ENCODE data around the gene LLGL1. TPM values are rescaled to one million over a fixed set of nuclear protein-coding genes. Genes with fewer than 3 reads are reported as not detected.

The LLGL1 gene
- total and polyA plus RNA-seq, 2 donors (not counting 3 experiments of a cell fraction or from before 2014, with no cell fraction given): 34.9 to 47.1 TPM

- FAIRE-seq (no peak), DNase-seq (ENCODE audit: low read depth, low spot score) (no peak)
- BruUV-seq (replicated peaks): no TSS peak
- H4K20me1 ChIP-seq (replicated peaks; ENCODE audit: control insufficient read depth, extremely low read depth, insufficient read depth, low read length): no peaks in the 10 kb centered on the region
- H3K4me2 ChIP-seq (ENCODE audit: insufficient read depth, low read length): no peak overlapping the region
- no peaks in the 10 kb centered on the region for H3K9me3 ChIP-seq (replicated peaks; ENCODE audit: control insufficient read depth, insufficient read depth, low read length)
- H2AFZ ChIP-seq (ENCODE audit: low read depth, low read length): no peak overlapping the region
- peaks cover 23% of the 10 kb centered on the region for H3K79me2 ChIP-seq (ENCODE audit: control insufficient read depth, insufficient read depth, low read length)
- H3K9ac ChIP-seq (replicated peaks; ENCODE audit: extremely low read depth, insufficient read depth, low read length): no peak overlapping the region
- POLR2A ChIA-PET: no interaction called here
- dilution Hi-C loops (cut with MboI; ENCODE audit: extremely low pct_ligation_motif_present, low sequenced_read_pairs) (no loop called here), intact Hi-C loops (cut with micrococcal nuclease) (no loop called here)
- TF ChIP-seq FOS (IDR thresholded peaks at IDR 0.05; ENCODE audit: borderline replicate concordance, insufficient read depth, low read length): no peak
- no peak overlapping the region for H3K27ac ChIP-seq (ENCODE audit: insufficient read depth, low read depth, low read length)
- no peaks in the 10 kb centered on the region for H3K9me1 ChIP-seq (replicated peaks; ENCODE audit: control insufficient read depth, extremely low read depth, insufficient read depth, low read length)
- no peaks in the 10 kb centered on the region for H3K27me3 ChIP-seq (ENCODE audit: control insufficient read depth in 2 of 2, insufficient read depth in 2 of 2, low read length in 2 of 2)
- peaks cover 12% of the 10 kb centered on the region for H3K4me1 ChIP-seq (ENCODE audit: control insufficient read depth, extremely low read depth, insufficient read depth, low read length)
- no peak overlapping the region for H3K4me3 ChIP-seq (replicated peaks in 1 of 3; ENCODE audit: insufficient read depth in 1 of 3, low read depth in 1 of 3, low read length in 3 of 3)
- CTCF ChIA-PET: interaction anchor here (0.6 to 2.5 kb wide), 2 partner anchors 8 to 39 kb away, joined by 3 to 12 read pairs; no protein-coding TSS in a partner anchor
- peaks cover 4 to 48% of the 10 kb centered on the region in 2 experiments for H3K36me3 ChIP-seq (ENCODE audit: control insufficient read depth in 2 of 2, extremely low read depth in 1 of 2, insufficient read depth in 2 of 2, low read length in 2 of 2)
Measured at GRCh38 chr17:18256351-18256750, 30.9 kb downstream of the LLGL1 start.

DNA sequence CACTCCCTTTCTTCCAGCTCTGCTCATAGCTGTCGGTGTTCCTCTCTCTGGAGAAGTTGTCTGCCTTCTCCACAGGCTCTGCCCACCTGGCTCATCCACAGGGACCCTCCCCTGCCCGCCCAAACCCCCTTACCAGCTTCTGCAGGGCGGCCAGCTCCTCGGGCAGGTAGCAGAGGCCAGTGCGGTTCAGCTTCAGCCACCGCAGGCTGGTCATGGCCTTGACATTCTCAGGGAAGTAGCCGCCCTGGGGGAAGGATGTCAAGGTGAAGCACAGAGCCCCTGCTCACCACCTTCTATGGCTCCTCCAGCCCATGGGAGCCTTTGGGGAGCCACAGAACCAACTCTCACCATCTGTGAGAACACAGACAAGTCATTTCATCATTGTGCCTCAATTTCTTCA lies 31.3 kb downstream of the LLGL1 start:
- no TSS peak for BruUV-seq (replicated peaks)
- Histone ChIP-seq H3K4me3 (replicated peaks in 1 of 3; ENCODE audit: insufficient read depth in 1 of 3, low read depth in 1 of 3, low read length in 3 of 3) (no peak overlapping the region), H3K36me3 (ENCODE audit: control insufficient read depth in 2 of 2, extremely low read depth in 1 of 2, insufficient read depth in 2 of 2, low read length in 2 of 2) (peaks cover 4 to 44% of the 10 kb centered on the region in 2 experiments), H2AFZ (ENCODE audit: low read depth, low read length) (no peak overlapping the region), H3K27ac (ENCODE audit: insufficient read depth, low read depth, low read length) (no peak overlapping the region), H3K4me2 (ENCODE audit: insufficient read depth, low read length) (peak overlapping the region; percentile 26), H3K9me3 (replicated peaks; ENCODE audit: control insufficient read depth, insufficient read depth, low read length) (no peaks in the 10 kb centered on the region), H4K20me1 (replicated peaks; ENCODE audit: control insufficient read depth, extremely low read depth, insufficient read depth, low read length) (no peaks in the 10 kb centered on the region), H3K9me1 (replicated peaks; ENCODE audit: control insufficient read depth, extremely low read depth, insufficient read depth, low read length) (no peaks in the 10 kb centered on the region), H3K79me2 (ENCODE audit: control insufficient read depth, insufficient read depth, low read length) (peaks cover 23% of the 10 kb centered on the region), H3K4me1 (ENCODE audit: control insufficient read depth, extremely low read depth, insufficient read depth, low read length) (peaks cover 14% of the 10 kb centered on the region), H3K9ac (replicated peaks; ENCODE audit: extremely low read depth, insufficient read depth, low read length) (no peak overlapping the region), H3K27me3 (ENCODE audit: control insufficient read depth in 2 of 2, insufficient read depth in 2 of 2, low read length in 2 of 2) (no peaks in the 10 kb centered on the region)
- POLR2A ChIA-PET: no interaction called here
- dilution Hi-C loops (cut with MboI; ENCODE audit: extremely low pct_ligation_motif_present, low sequenced_read_pairs) (no loop called here), intact Hi-C loops (cut with micrococcal nuclease) (no loop called here)
- FAIRE-seq: no peak
- CTCF ChIA-PET: interaction anchor here (2.5 kb wide), 1 partner anchor 9 kb away, joined by 12 read pairs; no protein-coding TSS in a partner anchor
- no peak for TF ChIP-seq GATA2 (IDR thresholded peaks at IDR 0.05; ENCODE audit: insufficient read depth, insufficient read length, low read depth, low read length)
- no peak for TF ChIP-seq FOS (IDR thresholded peaks at IDR 0.05; ENCODE audit: borderline replicate concordance, insufficient read depth, low read length)
- no peak for TF ChIP-seq EZH2 (IDR thresholded peaks at IDR 0.05; ENCODE audit: borderline replicate concordance, low read depth, low read length, severe bottlenecking)
- TF ChIP-seq MYC (IDR thresholded peaks at IDR 0.05; ENCODE audit: low read depth, low read length): no peak
- TF ChIP-seq, protein P1, sequence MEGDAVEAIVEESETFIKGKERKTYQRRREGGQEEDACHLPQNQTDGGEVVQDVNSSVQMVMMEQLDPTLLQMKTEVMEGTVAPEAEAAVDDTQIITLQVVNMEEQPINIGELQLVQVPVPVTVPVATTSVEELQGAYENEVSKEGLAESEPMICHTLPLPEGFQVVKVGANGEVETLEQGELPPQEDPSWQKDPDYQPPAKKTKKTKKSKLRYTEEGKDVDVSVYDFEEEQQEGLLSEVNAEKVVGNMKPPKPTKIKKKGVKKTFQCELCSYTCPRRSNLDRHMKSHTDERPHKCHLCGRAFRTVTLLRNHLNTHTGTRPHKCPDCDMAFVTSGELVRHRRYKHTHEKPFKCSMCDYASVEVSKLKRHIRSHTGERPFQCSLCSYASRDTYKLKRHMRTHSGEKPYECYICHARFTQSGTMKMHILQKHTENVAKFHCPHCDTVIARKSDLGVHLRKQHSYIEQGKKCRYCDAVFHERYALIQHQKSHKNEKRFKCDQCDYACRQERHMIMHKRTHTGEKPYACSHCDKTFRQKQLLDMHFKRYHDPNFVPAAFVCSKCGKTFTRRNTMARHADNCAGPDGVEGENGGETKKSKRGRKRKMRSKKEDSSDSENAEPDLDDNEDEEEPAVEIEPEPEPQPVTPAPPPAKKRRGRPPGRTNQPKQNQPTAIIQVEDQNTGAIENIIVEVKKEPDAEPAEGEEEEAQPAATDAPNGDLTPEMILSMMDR (IDR thresholded peaks at IDR 0.05; ENCODE audit: extremely low read depth in 1 of 2, insufficient read depth in 1 of 2, low read depth in 1 of 2, low read length in 2 of 2): no peak
- TF ChIP-seq POLR2AphosphoS5 (IDR thresholded peaks at IDR 0.05; ENCODE audit: insufficient read depth, low read depth, low read length): no peak
- no peak for TF ChIP-seq POLR2A (IDR thresholded peaks at IDR 0.05; ENCODE audit: low read depth, low read length)
- TF ChIP-seq, protein P2, sequence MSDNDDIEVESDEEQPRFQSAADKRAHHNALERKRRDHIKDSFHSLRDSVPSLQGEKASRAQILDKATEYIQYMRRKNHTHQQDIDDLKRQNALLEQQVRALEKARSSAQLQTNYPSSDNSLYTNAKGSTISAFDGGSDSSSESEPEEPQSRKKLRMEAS (IDR thresholded peaks at IDR 0.05; ENCODE audit: insufficient read depth, insufficient read length): no peak
- TF ChIP-seq JUN (IDR thresholded peaks at IDR 0.05; ENCODE audit: borderline replicate concordance, insufficient read depth, insufficient read length, low read depth): no peak
- DNase-seq (ENCODE audit: low read depth, low spot score): no peak
